Mucosa of descending colon (tissue), 3 donors: ENCODE results near the gene ELP4. TPM values are rescaled to one million over a fixed set of nuclear protein-coding genes. Genes with fewer than 3 reads are reported as not detected.

Experiments
- ATAC-seq: fragments of 200-7000 bp; cut with Tn5 transposase; one replicate; pipeline ENCODE4 v1.9.1; 2020; ENCODE audit warnings: mild to moderate bottlenecking, moderate library complexity
- DNase-seq, 3 donors: peaks; one replicate each; pipeline ENCODE4 v3.0.0-alpha.2; 2020
- H3K36me3 ChIP-seq: fragments of 200-600 bp; one replicate; pipeline ENCODE4 v1.8.0; 2021; ENCODE audit warnings: low read depth, mild to moderate bottlenecking
- H3K4me1 ChIP-seq: fragments of 200-600 bp; one replicate; pipeline ENCODE4 v1.8.0; 2021; ENCODE audit warnings: low read depth, mild to moderate bottlenecking
- H3K4me3 ChIP-seq: fragments of 200-600 bp; one replicate; pipeline ENCODE4 v1.8.0; 2021; ENCODE audit warnings: mild to moderate bottlenecking
- H3K9me3 ChIP-seq: fragments of 200-600 bp; one replicate; pipeline ENCODE4 v1.8.0; 2021; ENCODE audit warnings: mild to moderate bottlenecking
- CTCF ChIP-seq: fragments of 200-600 bp; IDR thresholded peaks from one replicate; pipeline ENCODE4 v1.8.0; 2022; ENCODE audit warnings: antibody characterized with exemption, mild to moderate bottlenecking
- intact Hi-C, 2 donors: fragments of 100-400 bp; cut with DNase I in 1 of 2; cut with micrococcal nuclease in 1 of 2; formaldehyde crosslinking; loops; one replicate each; pipeline versions ENCODE4 v1.11.0 to v1.11.1; 2022; cut with DNase I, micrococcal nuclease
- total RNA-seq, 3 donors: library from RNA; stranded (reverse); fragmentation: NEBNext Ultra II Directional in 2 of 3; extraction: Animal tissue kit (Norgen Biotek cat#: 25700) in 2 of 3; gene quantifications; one replicate each; pipeline versions ENCODE4 v1.2.1 to v1.2.4, GENCODE V29; 2021 to 2023
- donor health status: DM: no; HTN: no; CAD: no; lungs with moderate emphysema.
- donor health status: DM: no; HTN: no; CAD: no.
- donor health status: DM: no; HTN: yes; CAD: no.

Gene ELP4
- total RNA-seq, 3 donors from 2014 or later = 13.2 to 21.4 (median 18.7) TPM

- no peak for TF ChIP-seq CTCF
- ATAC-seq = no peak
Measured at GRCh38 chr11:31794548-31794947, 285.0 kb downstream of the ELP4 start.

GRCh38 chr11:31795706-31796498 is 286.3 kb downstream of the ELP4 start:
- TF ChIP-seq CTCF = no peak
- Histone ChIP-seq H3K9me3 (no peaks in the 10 kb centered on the region), H3K4me3 (no peak overlapping the region), H3K36me3 (no peaks in the 10 kb centered on the region), H3K4me1 (no peaks in the 10 kb centered on the region)
- ATAC-seq (no peak), DNase-seq (no peak)
- intact Hi-C loops = no loop called here

More at GRCh38 chr11:31794548-31794947, 285.0 kb downstream of the ELP4 start:
- Histone ChIP-seq H3K4me1 (no peaks in the 10 kb centered on the region), H3K36me3 (no peaks in the 10 kb centered on the region), H3K9me3 (no peaks in the 10 kb centered on the region), H3K4me3 (no peak overlapping the region)
- intact Hi-C loops = no loop called here
- DNase-seq = no peak

GRCh38 chr11:31796499-31797189 is 287.1 kb downstream of the ELP4 start:
- intact Hi-C loops = no loop called here
- TF ChIP-seq CTCF = no peak
- DNase-seq = no peak
- Histone ChIP-seq H3K9me3 (no peaks in the 10 kb centered on the region), H3K36me3 (no peaks in the 10 kb centered on the region), H3K4me3 (no peak overlapping the region), H3K4me1 (no peaks in the 10 kb centered on the region)
- ATAC-seq = no peak

- intact Hi-C loops = no loop called here
- DNase-seq = no peak
- H3K9me3 ChIP-seq = no peaks in the 10 kb centered on the region
- no peak overlapping the region for H3K4me3 ChIP-seq
- no peaks in the 10 kb centered on the region for H3K4me1 ChIP-seq
- no peaks in the 10 kb centered on the region for H3K36me3 ChIP-seq
- TF ChIP-seq CTCF = no peak
- no peak for ATAC-seq
Measured at GRCh38 chr11:31797190-31798056, 287.9 kb downstream of the ELP4 start.

GRCh38 chr11:31798057-31798553 is 288.5 kb downstream of the ELP4 start:
- intact Hi-C loops = no loop called here
- H3K9me3 ChIP-seq = no peaks in the 10 kb centered on the region
- H3K4me1 ChIP-seq = no peaks in the 10 kb centered on the region
- no peak for TF ChIP-seq CTCF
- no peak for ATAC-seq
- DNase-seq = no peak
- H3K4me3 ChIP-seq = no peak overlapping the region
- no peaks in the 10 kb centered on the region for H3K36me3 ChIP-seq
